ENCODE results near the gene OTOG. TPM values are rescaled to one million over a fixed set of nuclear protein-coding genes. Genes with fewer than 3 reads are reported as not detected.

Gene OTOG
- total RNA-seq, 1 experiment from 2014 or later, result not detected

DNA sequence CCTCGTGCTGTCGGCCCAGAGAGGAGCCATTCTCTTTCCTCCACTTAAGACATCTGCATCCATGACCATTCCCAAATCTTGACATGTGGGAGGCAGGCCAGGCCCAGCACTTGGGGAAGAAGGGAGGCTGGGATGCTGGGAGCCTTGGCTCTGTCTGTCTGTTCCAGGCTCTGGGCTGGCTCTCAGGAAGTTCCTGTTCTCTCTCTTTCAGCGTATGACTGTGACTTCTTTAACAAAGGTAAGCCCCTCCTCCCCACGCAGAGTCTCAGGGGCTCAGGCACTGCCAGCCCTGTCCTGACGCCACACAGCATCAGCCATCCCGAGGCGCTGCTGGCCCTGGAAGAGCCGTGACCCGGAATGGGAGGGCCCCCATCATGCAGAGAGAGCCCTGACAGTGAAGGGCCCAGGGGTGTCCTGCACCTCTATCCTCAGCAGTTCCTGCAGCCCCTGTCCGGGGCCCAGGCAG is 52.4 kb downstream of the OTOG start:
- CTCF ChIA-PET, result interaction anchor here (0.7 to 2.4 kb wide), 2 partner anchors 131 to 996 kb away, joined by 3 to 12 read pairs; no protein-coding TSS in a partner anchor
- no TSS peak for BruUV-seq (replicated peaks)
- no peaks in the 10 kb centered on the region; the same call in 1 of the 2 replicates for H4K20me1 ChIP-seq (ENCODE audit: insufficient read depth)
- H3K9me2 ChIP-seq (ENCODE audit: insufficient read depth), result no peaks in the 10 kb centered on the region
- H3K4me1 ChIP-seq (replicated peaks; ENCODE audit: insufficient read depth), result no peaks in the 10 kb centered on the region
- no peaks in the 10 kb centered on the region for H3K79me2 ChIP-seq (ENCODE audit: low read depth)
- no peak overlapping the region for H3K4me2 ChIP-seq
- no peak overlapping the region for H2AFZ ChIP-seq
- no peaks in the 10 kb centered on the region for H3K9me3 ChIP-seq (ENCODE audit: insufficient read depth, low read depth)
- peaks cover 37% of the 10 kb centered on the region for H3K27me3 ChIP-seq (ENCODE audit: insufficient read depth, low read depth)
- POLR2A ChIA-PET (ENCODE audit: unreplicated experiment), result no interaction called here
- H3K27ac ChIP-seq, result no peak overlapping the region
- H3K36me3 ChIP-seq (ENCODE audit: low read depth), result no peaks in the 10 kb centered on the region
- intact Hi-C loops (cut with micrococcal nuclease; ENCODE audit: unreplicated experiment), result loop anchor here (1.0 to 10.0 kb wide), 3 partner anchors 132 to 515 kb away; no protein-coding TSS in a partner anchor
- H3F3A ChIP-seq (ENCODE audit: insufficient read depth, low read depth), result no peaks in the 10 kb centered on the region
- no peak overlapping the region for H3K4me3 ChIP-seq
- DNase-seq, result no peak
- no peak for TF ChIP-seq EZH2 (IDR thresholded peaks at IDR 0.05; ENCODE audit: low read depth)
- TF ChIP-seq, protein P1, sequence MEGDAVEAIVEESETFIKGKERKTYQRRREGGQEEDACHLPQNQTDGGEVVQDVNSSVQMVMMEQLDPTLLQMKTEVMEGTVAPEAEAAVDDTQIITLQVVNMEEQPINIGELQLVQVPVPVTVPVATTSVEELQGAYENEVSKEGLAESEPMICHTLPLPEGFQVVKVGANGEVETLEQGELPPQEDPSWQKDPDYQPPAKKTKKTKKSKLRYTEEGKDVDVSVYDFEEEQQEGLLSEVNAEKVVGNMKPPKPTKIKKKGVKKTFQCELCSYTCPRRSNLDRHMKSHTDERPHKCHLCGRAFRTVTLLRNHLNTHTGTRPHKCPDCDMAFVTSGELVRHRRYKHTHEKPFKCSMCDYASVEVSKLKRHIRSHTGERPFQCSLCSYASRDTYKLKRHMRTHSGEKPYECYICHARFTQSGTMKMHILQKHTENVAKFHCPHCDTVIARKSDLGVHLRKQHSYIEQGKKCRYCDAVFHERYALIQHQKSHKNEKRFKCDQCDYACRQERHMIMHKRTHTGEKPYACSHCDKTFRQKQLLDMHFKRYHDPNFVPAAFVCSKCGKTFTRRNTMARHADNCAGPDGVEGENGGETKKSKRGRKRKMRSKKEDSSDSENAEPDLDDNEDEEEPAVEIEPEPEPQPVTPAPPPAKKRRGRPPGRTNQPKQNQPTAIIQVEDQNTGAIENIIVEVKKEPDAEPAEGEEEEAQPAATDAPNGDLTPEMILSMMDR (conservative IDR thresholded peaks at IDR 0.05), result no peak

DNA sequence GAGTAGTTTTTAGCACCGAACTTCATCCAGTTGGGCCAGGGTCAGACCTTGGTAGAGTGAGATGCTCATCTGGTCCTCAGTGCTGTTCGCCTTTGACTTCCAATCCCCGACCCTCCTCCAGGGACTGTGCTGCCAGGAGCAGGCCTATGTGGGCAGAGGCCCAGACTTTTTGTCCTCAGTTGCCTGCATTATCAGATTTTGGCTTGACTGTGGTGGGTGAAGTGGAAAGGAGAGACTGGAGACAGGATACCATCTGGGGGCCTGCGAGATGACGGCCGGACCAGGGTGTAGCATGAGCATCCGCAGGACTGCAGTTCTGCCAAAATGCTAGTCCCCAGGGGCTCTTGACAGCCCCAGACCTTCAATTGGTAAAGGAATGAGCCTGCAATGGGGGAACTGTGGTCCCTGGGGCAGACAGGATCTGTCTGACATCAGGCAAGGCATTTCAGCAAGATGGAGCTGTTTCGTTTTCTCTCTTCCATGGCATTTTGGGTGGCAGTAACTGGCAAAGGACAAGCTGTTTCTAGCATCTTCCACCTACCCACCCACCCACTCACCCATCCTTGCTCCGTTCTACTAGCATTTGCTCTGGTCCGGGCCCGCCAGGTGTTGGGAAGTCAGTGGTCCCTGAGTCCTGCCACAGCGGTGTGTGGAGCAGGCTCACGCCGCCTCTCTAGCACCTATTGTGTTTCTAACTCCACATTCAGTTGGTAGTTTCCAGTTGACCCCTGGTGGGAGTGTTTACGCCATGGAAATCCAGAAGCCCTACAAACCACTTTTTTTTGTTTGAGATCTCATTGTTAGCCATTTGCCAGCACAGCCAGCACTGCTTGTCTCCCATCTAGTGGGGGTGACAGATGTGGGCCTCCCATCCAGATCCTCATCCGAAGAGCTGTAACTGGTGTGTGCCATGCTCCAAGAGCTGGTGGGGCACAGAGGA is 53.5 kb downstream of the OTOG start:
- POLR2A ChIA-PET (ENCODE audit: unreplicated experiment), result no interaction called here
- TF ChIP-seq EZH2 (IDR thresholded peaks at IDR 0.05; ENCODE audit: low read depth), result no peak
- TF ChIP-seq, protein P1 (conservative IDR thresholded peaks at IDR 0.05), result no peak
- H3K4me3 ChIP-seq, result no peak overlapping the region
- intact Hi-C loops (cut with micrococcal nuclease; ENCODE audit: unreplicated experiment), result no loop called here
- H3K79me2 ChIP-seq (ENCODE audit: low read depth), result no peaks in the 10 kb centered on the region
- BruUV-seq (replicated peaks), result no TSS peak
- H3K4me2 ChIP-seq, result no peak overlapping the region
- H3F3A ChIP-seq (ENCODE audit: insufficient read depth, low read depth), result no peaks in the 10 kb centered on the region
- H3K9me3 ChIP-seq (ENCODE audit: insufficient read depth, low read depth), result no peaks in the 10 kb centered on the region
- no peaks in the 10 kb centered on the region for H3K36me3 ChIP-seq (ENCODE audit: low read depth)
- no peaks in the 10 kb centered on the region for H3K4me1 ChIP-seq (replicated peaks; ENCODE audit: insufficient read depth)
- CTCF ChIA-PET, result interaction anchor here (2.4 kb wide), 1 partner anchor 130 kb away, joined by 12 read pairs; no protein-coding TSS in a partner anchor
- no peaks in the 10 kb centered on the region; the same call in 1 of the 2 replicates for H4K20me1 ChIP-seq (ENCODE audit: insufficient read depth)
- H3K9me2 ChIP-seq (ENCODE audit: insufficient read depth), result no peaks in the 10 kb centered on the region
- peaks cover 27% of the 10 kb centered on the region for H3K27me3 ChIP-seq (ENCODE audit: insufficient read depth, low read depth)
- no peak overlapping the region for H2AFZ ChIP-seq
- no peak for DNase-seq
- H3K27ac ChIP-seq, result no peak overlapping the region

GRCh38 chr11:17601256-17601671 is 54.2 kb downstream of the OTOG start:
- Histone ChIP-seq H3K27ac (no peak overlapping the region), H3K4me3 (no peak overlapping the region), H3K36me3 (ENCODE audit: low read depth) (no peaks in the 10 kb centered on the region), H3K27me3 (ENCODE audit: insufficient read depth, low read depth) (peaks cover 27% of the 10 kb centered on the region), H3F3A (ENCODE audit: insufficient read depth, low read depth) (no peaks in the 10 kb centered on the region), H3K79me2 (ENCODE audit: low read depth) (no peaks in the 10 kb centered on the region), H3K4me2 (no peak overlapping the region), H3K4me1 (replicated peaks; ENCODE audit: insufficient read depth) (no peaks in the 10 kb centered on the region), H2AFZ (no peak overlapping the region), H3K9me3 (ENCODE audit: insufficient read depth, low read depth) (no peaks in the 10 kb centered on the region), H3K9me2 (ENCODE audit: insufficient read depth) (no peaks in the 10 kb centered on the region), H4K20me1 (ENCODE audit: insufficient read depth) (no peaks in the 10 kb centered on the region; the same call in 1 of the 2 replicates)
- intact Hi-C loops (cut with micrococcal nuclease; ENCODE audit: unreplicated experiment), result no loop called here
- TF ChIP-seq, protein P1 (conservative IDR thresholded peaks at IDR 0.05), result no peak
- TF ChIP-seq EZH2 (IDR thresholded peaks at IDR 0.05; ENCODE audit: low read depth), result no peak
- BruUV-seq (replicated peaks), result no TSS peak
- ChIA-PET CTCF (no interaction called here), POLR2A (ENCODE audit: unreplicated experiment) (no interaction called here)
- no peak for DNase-seq
